BLaER1 (cell line): Measurements from ENCODE around the gene RAD23B.
A peak's percentile ranks its signal among the peaks of the same experiment; 100 is the strongest.
"Not testable (repeated sequence)": the region's sequence is repeated elsewhere in the genome, so short reads cannot be mapped to it uniquely, and the experiment has no call there.

Experiments
- H3K27ac ChIP-seq: shearing (Covaris generic); formaldehyde crosslinking; 2 replicates; pipeline ENCODE4 v1.8.1; 2022
- H3K27me3 ChIP-seq: shearing (Covaris generic); formaldehyde crosslinking; 2 replicates; pipeline ENCODE4 v1.8.1; 2022
- H3K36me3 ChIP-seq: shearing (Covaris generic); formaldehyde crosslinking; 2 replicates; pipeline ENCODE4 v1.8.1; 2022
- H3K4me1 ChIP-seq: shearing (Covaris generic); formaldehyde crosslinking; 2 replicates; pipeline ENCODE4 v1.8.1; 2022
- H3K4me2 ChIP-seq: shearing (Covaris generic); formaldehyde crosslinking; 2 replicates; pipeline ENCODE4 v1.8.1; 2022
- H3K4me3 ChIP-seq: shearing (Covaris generic); formaldehyde crosslinking; 2 replicates; pipeline ENCODE4 v1.8.1; 2022
- H3K9ac ChIP-seq: shearing (Covaris generic); formaldehyde crosslinking; 2 replicates; pipeline ENCODE4 v1.8.1; 2022
- H3K9me3 ChIP-seq: shearing (Covaris generic); formaldehyde crosslinking; 2 replicates; pipeline ENCODE4 v1.8.1; 2022
- H4K20me1 ChIP-seq: shearing (Covaris generic); formaldehyde crosslinking; 2 replicates; pipeline ENCODE4 v1.8.1; 2022
- Cebpa-rat ChIP-seq: shearing (Covaris generic); IDR thresholded peaks from 2 replicates; pipeline ENCODE4 v1.8.1; 2022

Gene RAD23B

DNA sequence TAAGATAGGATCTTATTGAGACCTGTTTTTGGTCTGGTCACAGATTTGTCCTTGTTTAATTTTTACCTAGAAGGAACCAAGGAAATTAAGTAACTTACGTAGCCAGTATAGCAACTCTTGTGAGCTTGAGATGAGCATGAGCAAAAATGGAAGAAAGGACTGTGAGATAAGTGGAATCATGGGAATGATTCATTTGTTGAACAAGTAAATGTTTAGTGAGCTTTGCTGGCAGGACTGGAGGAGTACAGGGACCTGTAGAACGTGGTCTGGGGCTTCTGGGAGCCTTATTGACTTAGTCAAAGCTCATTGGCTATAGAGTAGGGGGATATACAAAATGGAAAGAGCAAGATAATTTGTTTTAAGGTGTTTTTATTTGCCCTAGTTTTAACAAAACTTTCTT, 3.0 kb downstream of the RAD23B start:
- Histone ChIP-seq H4K20me1 (peaks cover 76% of the 10 kb centered on the region), H3K4me3 (no peak overlapping the region), H3K9me3 (0 out of 2 replicates have a peak, but pooled peaks cover 2% of the 10 kb centered on the region), H3K9ac (0 out of 2 replicates have a peak overlapping the region, but pooled peaks have one; percentile 0), H3K4me2 (peak overlapping the region; percentile 74), H3K27ac (no peak overlapping the region), H3K27me3 (no peaks in the 10 kb centered on the region), H3K36me3 (peaks cover 18% of the 10 kb centered on the region), H3K4me1 (peaks cover 31% of the 10 kb centered on the region)
- TF ChIP-seq Cebpa-rat: no peak

DNA sequence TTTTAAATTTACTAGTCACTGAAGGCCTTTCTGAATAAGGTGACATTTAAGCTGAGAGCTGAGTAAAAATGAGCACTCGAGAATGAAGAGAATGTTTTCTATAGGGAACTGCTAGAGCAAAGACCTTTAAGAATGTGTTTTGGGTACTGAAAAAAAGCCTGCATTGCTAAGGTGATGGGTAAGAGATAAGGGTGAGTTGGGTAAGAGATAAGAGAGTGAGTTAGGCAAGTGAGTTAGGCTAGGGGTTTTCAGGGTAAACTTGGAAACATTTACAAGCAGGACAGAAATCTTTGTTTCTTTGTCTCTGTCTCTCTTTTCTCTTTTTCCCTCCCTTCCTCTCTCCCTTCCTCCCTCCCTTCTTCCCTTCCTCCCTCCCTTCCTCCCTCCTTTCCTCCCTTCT, 5.6 kb downstream of the RAD23B start:
- Histone ChIP-seq H3K36me3 (peaks cover 27% of the 10 kb centered on the region), H3K4me2 (no peak overlapping the region), H3K9me3 (0 out of 2 replicates have a peak, but pooled peaks cover 2% of the 10 kb centered on the region), H3K4me1 (peaks cover 27% of the 10 kb centered on the region), H4K20me1 (peaks cover 100% of the 10 kb centered on the region), H3K4me3 (no peak overlapping the region), H3K9ac (no peak overlapping the region), H3K27ac (no peak overlapping the region), H3K27me3 (no peaks in the 10 kb centered on the region)
- no peak for TF ChIP-seq Cebpa-rat

DNA sequence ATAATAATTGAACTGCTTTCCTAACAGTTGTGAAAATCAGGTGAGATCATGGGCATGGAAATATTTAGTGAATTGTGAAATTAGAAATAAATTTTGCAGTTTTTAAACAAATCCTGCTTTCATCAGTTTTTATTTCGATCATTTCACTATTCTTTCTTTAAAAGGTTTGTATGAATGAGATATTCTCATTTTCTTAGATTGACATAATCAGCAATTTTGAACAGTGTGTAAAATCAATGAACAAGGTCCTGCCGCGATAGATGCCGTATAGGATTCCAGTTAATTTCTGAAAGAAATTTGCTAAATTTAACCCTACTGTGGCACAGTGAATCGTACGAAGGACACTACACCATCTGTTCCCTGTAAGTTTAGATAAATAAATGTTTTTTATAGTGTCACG, 7.5 kb downstream of the RAD23B start:
- H3K27ac ChIP-seq: no peak overlapping the region
- H3K4me1 ChIP-seq: peaks cover 20% of the 10 kb centered on the region
- TF ChIP-seq Cebpa-rat: no peak
- peaks cover 27% of the 10 kb centered on the region for H3K36me3 ChIP-seq
- peaks cover 100% of the 10 kb centered on the region for H4K20me1 ChIP-seq
- H3K4me3 ChIP-seq: no peak overlapping the region
- no peak overlapping the region for H3K9ac ChIP-seq
- 0 out of 2 replicates have a peak, but pooled peaks cover 2% of the 10 kb centered on the region for H3K9me3 ChIP-seq
- no peak overlapping the region for H3K4me2 ChIP-seq
- no peaks in the 10 kb centered on the region for H3K27me3 ChIP-seq

DNA sequence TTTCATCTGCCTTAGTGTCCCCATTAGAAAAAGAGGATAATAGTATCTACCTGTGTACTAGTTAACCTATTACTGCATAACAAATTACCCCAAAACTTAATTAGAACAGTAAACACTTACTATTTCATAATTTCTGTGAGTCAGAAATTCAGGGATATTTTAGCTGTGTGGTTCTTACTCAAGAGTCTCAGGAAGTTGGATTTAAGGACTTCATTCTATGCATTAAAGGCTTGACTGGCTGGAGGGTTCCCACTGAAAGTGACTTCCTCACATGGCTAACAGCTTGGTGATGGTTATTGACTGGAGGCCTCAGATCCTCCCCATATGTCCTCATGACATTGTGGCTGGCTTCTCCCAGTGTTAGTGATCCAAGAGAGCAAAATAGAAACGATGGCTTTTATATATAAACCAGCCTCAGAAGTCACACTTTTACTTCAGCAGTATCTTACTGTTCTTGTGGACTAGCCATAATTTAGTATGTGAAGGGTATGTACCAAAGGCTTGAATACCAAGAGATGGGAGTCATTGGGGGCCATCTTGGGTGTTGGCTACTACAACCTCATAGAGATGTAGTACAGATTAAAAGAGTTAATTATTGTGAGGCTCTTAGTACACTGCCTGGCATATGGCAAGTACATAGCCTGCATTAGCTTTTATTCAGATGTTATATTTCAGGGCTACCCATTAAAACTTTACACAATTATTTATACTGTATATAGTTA, 9.9 kb downstream of the RAD23B start:
- TF ChIP-seq Cebpa-rat: no peak
- no peak overlapping the region for H3K4me3 ChIP-seq
- H3K4me2 ChIP-seq: no peak overlapping the region; the same call in 1 of the 2 replicates
- no peak overlapping the region for H3K9ac ChIP-seq
- peaks cover 9% of the 10 kb centered on the region; the same call in 1 of the 2 replicates for H3K4me1 ChIP-seq
- peaks cover 33% of the 10 kb centered on the region for H3K36me3 ChIP-seq
- H3K27me3 ChIP-seq: no peaks in the 10 kb centered on the region
- H3K9me3 ChIP-seq: 0 out of 2 replicates have a peak, but pooled peaks cover 2% of the 10 kb centered on the region
- no peak overlapping the region for H3K27ac ChIP-seq
- H4K20me1 ChIP-seq: peaks cover 100% of the 10 kb centered on the region

DNA sequence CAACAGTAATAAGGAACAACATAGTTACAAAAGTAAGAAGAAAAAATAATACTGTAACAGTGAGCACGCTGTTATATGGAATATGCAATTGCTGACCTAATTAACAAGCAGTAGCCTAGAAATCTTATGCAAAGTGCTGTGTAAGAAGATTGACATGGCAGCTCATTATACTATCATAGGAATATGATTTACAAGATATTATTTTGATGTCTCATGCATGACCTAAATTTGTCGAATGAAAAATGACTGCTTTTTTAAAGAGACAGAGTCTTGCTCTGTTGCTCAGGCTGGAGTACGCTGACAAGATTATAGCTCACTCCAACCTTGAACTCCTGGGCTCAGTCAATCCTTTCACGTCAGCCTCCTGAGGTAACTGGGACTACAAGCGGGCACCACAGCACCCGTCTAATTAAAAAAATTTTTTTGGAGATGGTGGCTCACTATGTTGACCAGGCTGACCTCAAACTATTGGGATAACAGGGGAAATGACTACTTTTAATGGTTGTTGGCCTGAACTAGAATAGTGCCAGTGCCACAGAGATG, 10.5 kb downstream of the RAD23B start:
- Histone ChIP-seq H3K27me3 (no peaks in the 10 kb centered on the region), H3K4me1 (peaks cover 9% of the 10 kb centered on the region; the same call in 1 of the 2 replicates), H3K4me3 (no peak overlapping the region), H3K9me3 (0 out of 2 replicates have a peak, but pooled peaks cover 2% of the 10 kb centered on the region), H3K4me2 (no peak overlapping the region), H3K9ac (no peak overlapping the region), H3K27ac (no peak overlapping the region), H3K36me3 (peaks cover 33% of the 10 kb centered on the region), H4K20me1 (peaks cover 100% of the 10 kb centered on the region)
- TF ChIP-seq Cebpa-rat: no peak

DNA sequence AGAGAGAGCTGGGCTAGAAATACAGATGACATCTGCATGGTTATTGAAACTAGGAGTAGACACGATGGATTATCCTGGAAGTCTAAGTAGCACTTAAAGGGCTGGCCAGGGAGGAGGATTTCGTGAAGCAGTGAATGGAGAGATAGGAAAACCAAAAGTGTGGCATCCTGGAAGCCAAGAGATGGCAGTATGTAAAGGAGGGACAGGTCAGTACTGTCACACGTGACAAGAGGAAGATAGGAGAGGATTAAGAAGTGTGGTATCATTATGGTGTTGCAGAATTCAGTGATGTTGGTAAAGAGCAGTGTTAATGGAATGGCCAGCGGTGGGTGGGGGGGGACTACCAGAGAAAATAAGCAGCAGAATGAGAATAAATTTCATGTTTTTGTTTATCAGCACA, 11.7 kb downstream of the RAD23B start:
- no peak for TF ChIP-seq Cebpa-rat
- Histone ChIP-seq H3K4me2 (no peak overlapping the region), H3K9me3 (no peaks in the 10 kb centered on the region), H3K4me1 (peaks cover 9% of the 10 kb centered on the region; the same call in 1 of the 2 replicates), H3K9ac (no peak overlapping the region), H3K27me3 (no peaks in the 10 kb centered on the region), H3K36me3 (peaks cover 26% of the 10 kb centered on the region), H4K20me1 (peaks cover 100% of the 10 kb centered on the region), H3K27ac (no peak overlapping the region), H3K4me3 (no peak overlapping the region)

DNA sequence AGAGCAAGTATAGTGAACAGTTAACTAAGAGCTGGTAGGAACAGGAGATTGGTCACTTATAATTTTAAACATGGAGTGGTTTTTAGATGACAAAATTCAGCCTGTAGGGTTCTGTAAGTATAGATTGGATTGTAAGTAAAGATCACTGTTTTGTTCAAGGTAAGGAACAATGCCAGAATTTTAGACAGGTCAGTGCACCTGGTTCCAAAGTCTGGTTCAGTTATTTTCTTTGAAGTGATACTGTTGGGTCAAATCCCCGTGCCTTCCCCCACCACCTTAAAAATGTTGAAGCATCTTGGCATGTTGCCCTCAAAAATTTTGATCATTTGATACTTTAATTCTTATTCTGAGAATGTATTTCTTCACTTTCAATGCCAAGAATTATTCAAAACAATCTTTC, 12.9 kb downstream of the RAD23B start:
- Histone ChIP-seq H4K20me1 (peaks cover 100% of the 10 kb centered on the region), H3K36me3 (peaks cover 21% of the 10 kb centered on the region; the same call in 1 of the 2 replicates), H3K27me3 (no peaks in the 10 kb centered on the region), H3K27ac (no peak overlapping the region), H3K4me3 (no peak overlapping the region), H3K4me2 (no peak overlapping the region), H3K4me1 (peaks cover 9% of the 10 kb centered on the region; the same call in 1 of the 2 replicates), H3K9me3 (no peaks in the 10 kb centered on the region), H3K9ac (no peak overlapping the region)
- no peak for TF ChIP-seq Cebpa-rat

DNA sequence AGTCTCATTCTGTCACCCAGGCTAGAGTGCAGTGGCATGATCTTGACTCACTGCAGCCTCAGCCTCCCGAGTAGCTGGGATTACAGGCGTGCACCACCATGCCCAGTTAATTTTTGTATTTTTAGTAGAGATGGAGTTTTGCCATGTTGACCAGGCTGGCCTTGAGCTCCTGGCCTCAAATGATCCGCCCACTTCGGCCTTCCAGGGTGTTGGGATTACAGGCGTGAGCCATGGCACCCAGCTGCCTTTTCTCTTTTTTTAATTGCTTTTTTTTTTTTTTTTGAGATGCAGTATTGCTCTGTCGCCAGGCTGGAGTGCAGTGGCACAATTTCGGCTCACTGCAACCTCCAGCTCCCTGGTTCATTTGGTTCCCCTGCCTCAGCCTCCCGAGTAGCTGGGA, 13.5 kb downstream of the RAD23B start:
- not testable (repeated sequence) for H3K4me1 ChIP-seq

DNA sequence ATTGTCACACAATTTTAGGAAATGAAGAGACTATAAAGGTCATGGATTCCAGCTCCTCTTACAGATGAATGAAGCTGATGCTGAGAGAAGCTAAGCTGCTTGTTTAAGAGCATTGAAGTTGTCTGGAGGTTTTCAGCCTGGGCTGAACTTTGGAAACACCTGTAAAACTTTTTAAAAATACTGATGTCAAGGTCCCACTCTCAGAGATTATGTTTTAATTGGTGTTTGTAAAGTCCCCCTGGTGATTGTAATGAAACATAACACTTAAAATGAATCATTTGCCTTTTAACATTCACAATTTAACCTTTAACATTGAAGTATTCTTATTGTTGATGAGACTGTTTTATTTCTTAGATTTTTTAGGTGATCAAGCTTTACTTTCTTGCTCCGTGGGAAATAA, 16.4 kb downstream of the RAD23B start:
- TF ChIP-seq Cebpa-rat: no peak

More for the DNA sequence above, 13.5 kb downstream of the RAD23B start:
- not testable (repeated sequence) for H3K9me3 ChIP-seq, H3K27ac ChIP-seq, H3K9ac ChIP-seq, H3K27me3 ChIP-seq, H3K4me3 ChIP-seq, H3K4me2 ChIP-seq
- Histone ChIP-seq H3K36me3 (peaks cover 25% of the 10 kb centered on the region), H4K20me1 (peaks cover 100% of the 10 kb centered on the region)

DNA sequence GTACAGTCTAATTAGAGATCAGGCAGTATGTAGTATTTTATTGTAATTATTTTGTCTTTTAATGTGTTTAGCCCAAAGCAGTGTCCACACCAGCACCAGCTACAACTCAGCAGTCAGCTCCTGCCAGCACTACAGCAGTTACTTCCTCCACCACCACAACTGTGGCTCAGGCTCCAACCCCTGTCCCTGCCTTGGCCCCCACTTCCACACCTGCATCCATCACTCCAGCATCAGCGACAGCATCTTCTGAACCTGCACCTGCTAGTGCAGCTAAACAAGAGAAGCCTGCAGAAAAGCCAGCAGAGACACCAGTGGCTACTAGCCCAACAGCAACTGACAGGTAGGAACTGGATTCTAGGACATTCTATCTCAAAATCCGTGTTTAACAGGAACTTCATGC, 23.2 kb downstream of the RAD23B start:
- Histone ChIP-seq H3K9me3 (no peaks in the 10 kb centered on the region), H3K36me3 (peaks cover 80% of the 10 kb centered on the region), H3K4me3 (no peak overlapping the region), H3K4me2 (no peak overlapping the region), H4K20me1 (peaks cover 99% of the 10 kb centered on the region), H3K9ac (no peak overlapping the region), H3K27ac (no peak overlapping the region), H3K27me3 (no peaks in the 10 kb centered on the region), H3K4me1 (no peaks in the 10 kb centered on the region)
- no peak for TF ChIP-seq Cebpa-rat

More for the DNA sequence above, 16.4 kb downstream of the RAD23B start:
- Histone ChIP-seq H3K36me3 (peaks cover 36% of the 10 kb centered on the region), H3K9me3 (no peaks in the 10 kb centered on the region), H3K27me3 (no peaks in the 10 kb centered on the region), H4K20me1 (peaks cover 100% of the 10 kb centered on the region), H3K4me1 (no peaks in the 10 kb centered on the region), H3K9ac (no peak overlapping the region), H3K27ac (no peak overlapping the region), H3K4me3 (no peak overlapping the region), H3K4me2 (no peak overlapping the region)
